SIG-M5 treated with dmso at 0.1 percent for 504 hours (cell line): Measurements from ENCODE around the gene PLXNB3.
A peak's percentile ranks its signal among the peaks of the same experiment; 100 is the strongest.

ENCODE experiments used
- DNase-seq: peaks from one replicate; lab custom pipeline; 2025; ENCODE audit not compliant: unreplicated experiment; lab: John Stamatoyannopoulos, UW

The PLXNB3 gene

DNA sequence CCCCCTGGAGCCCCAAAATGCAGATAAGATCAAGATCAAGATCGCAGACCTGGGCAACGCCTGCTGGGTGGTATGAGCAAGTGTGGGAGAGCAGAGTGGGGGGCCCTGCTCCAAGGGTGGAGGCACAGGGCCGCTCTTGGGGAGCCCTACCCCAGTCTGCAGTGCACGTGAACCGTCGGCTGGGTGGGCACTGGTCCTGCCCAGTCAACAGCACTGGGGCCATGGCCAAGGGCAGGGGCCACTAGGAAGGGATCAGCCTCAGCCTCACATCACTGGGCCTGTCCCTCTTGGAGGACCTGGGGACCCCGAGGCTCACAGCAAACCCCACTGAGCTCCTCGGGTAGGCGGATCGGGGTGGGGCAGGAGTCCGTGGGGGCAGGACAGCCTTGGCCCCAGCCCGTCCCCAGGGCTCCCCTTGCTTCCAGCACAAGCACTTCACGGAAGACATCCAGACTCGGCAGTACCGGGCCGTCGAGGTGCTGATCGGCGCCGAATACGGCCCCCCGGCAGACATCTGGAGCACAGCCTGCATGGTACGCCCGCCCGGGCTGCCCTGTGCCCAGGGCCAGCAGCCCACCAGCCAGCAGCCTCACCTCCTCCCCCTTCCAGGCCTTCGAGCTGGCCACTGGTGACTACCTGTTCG, 20.4 kb downstream of the PLXNB3 start:
- no peak for DNase-seq

- DNase-seq = no peak
Observed at GRCh38 chrX:153786669-153787068, 22.6 kb downstream of the PLXNB3 start.

DNA sequence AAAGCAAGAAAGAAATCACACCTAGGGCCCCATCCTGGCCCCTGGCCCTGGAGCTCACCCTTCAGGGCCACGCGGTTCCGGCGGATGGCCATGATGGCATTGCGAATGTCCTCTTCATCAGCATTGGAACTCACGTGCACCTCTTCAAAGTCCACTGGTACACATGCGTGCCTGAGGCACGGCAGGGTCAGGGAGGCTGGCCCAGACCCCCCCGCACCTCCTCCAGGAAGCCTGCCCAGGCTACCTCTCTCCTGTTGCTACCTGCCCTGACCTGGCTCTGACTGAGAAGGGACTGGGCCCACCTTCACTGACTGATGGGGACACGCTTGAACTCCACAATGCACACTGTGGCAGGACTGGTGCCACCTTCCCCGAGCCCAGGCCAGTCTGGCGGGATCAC, 25.6 kb downstream of the PLXNB3 start:
- DNase-seq = no peak

- no peak for DNase-seq
Observed at GRCh38 chrX:153791104-153791852, 27.2 kb downstream of the PLXNB3 start.

GRCh38 chrX:153792368-153792767, 28.3 kb downstream of the PLXNB3 start:
- no peak for DNase-seq

DNA sequence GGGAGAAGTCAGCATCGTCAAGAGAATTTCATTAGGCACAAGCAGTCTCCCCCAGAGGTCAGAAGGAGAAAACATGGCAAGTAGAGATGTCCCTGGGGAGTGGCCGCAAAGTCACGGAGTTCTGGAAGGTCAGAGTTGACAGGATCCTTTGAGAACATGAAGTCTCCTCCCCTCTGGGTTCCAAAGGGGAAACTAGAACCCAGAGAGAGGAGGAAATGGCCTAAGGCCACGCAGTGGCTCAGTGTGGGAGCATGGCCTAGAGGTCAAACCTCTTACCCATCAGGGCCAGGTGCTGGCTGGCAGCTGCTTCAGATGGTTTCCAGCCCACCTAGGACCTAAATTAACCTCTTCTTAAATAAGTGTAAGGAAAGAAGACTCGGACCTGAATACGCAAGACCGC, 29.2 kb downstream of the PLXNB3 start:
- peak; percentile 31 for DNase-seq

GRCh38 chrX:153794018-153794896, 30.2 kb downstream of the PLXNB3 start, which contains the start of the genes IDH3G and SSR4:
TSS of gene IDH3G (minus strand) at chrX:153794375. CDS start at chrX:153794326, 49 bp downstream.
TSS of gene SSR4 (plus strand) at chrX:153794668. CDS start at chrX:153794688, 20 bp downstream.
- DNase-seq = peak; percentile 91

DNA sequence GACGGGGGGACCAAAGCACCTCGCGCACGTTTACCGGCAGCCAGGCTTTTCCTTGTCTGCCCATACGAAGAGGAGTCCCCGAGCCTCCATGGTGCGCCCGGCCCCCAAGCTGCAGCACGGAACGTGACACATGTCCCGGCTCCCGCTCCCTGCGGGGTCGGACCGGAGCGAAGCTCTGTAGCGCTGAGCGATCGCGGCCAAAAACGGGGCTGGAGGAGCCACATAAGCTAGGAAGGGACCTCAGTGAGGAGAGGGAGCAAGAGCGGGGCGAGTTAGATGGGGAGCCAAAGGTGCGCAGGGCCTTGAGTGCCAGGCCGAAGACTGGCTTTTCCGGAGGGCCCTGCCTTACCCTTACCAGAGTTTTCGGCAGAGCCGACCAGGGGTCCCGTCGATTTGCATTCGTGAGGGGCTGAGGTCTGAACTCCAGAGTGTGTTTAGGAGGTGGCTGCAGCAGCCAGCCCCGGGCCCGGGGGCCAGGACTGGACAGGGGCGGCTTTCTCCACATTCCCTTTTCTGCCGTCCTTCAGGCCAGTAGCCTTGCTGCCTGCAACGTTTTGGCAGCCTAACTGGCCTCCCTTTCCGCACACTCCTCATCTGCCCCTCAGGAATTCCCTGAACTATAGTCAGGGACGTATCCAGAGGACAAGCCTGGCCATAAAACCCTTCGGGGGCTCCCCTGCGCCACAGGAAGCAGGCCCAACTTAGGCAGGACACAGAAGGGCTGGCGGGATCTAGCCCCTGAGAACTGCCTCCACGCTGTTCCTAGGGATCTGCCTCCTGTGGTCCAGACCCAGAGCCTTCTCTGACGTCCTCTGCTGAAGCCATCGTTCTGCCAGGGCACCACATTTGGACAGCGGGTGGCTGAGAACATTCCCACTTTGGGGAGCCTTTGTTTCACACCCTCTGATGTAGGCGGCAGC, 31.1 kb downstream of the PLXNB3 start:
- no peak for DNase-seq

- no peak for DNase-seq
Observed at GRCh38 chrX:153797415-153798015, 33.5 kb downstream of the PLXNB3 start.

- no peak for DNase-seq
Observed at GRCh38 chrX:153799326-153799725, 35.3 kb downstream of the PLXNB3 start.

- no peak for DNase-seq
Observed at GRCh38 chrX:153800177-153800722, 36.2 kb downstream of the PLXNB3 start.

GRCh38 chrX:153800746-153801145, 36.7 kb downstream of the PLXNB3 start:
- DNase-seq = no peak

GRCh38 chrX:153801669-153802068, 37.6 kb downstream of the PLXNB3 start:
- no peak for DNase-seq

GRCh38 chrX:153802513-153803045, 38.5 kb downstream of the PLXNB3 start:
- no peak for DNase-seq

DNA sequence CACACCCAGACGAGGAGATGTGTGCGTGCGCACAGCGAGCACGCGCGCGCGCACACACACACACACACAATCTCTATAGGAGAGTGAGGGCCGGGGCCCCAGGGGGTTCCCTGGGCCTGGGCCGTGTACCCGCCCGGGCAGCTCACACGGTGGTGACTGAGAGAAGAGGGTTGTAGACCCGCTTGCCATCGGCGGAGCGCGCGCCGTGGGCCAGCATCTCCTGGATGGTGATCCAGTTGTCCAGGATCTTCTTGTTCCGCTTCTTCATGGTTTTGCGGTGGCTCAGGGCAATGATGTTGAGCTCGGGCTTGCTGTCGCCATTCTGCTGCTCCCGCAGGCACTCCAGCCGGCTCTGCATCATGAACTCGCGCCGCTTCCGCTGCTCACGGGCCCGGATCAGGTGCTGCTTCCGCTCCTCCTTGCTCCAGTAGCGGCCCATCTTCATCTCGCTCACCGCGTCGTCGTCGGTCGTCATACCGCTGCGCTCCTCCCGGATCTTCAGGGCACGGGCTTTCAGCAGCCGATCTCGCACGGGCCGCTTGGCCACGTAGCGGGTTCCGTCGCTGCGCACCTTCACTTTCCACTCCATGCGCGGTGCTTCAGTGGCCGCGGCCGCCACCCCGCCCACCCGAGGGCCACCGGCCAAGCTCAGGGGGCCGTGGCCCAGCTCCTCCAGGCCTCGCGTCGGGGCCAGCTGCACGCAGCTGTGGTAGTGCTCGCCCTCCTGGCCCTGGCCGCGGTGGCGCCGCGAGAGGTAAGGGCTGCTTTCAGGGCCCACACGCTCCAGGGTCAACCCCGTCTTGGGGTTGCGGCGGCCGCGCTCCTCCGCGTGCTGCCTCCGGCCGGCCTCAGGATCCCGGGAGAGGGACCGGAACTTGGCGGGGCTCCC, 39.4 kb downstream of the PLXNB3 start:
- no peak for DNase-seq

GRCh38 chrX:153804100-153804595, 40.1 kb downstream of the PLXNB3 start:
- DNase-seq = no peak

GRCh38 chrX:153804621-153805020, 40.6 kb downstream of the PLXNB3 start:
- DNase-seq = no peak

DNA sequence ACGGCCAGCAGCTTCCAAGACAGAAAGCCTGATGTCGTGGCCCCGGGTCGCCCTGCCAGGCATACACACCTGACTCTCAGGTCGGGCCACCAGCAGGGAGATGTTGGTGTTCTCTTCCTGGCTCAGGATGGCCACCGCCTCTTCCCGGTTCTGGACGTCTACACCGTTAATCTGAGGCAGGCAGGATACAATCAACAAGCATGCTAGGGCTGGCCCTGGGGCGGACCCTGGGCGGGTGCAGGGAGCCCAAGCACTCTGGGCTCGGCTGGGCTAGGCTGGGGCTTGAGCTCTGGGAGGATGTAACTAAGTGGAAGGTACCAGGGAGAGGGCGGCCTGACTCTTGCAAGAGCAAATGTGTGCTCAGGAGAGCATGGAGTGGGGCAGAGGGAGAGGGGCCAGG, 41.4 kb downstream of the PLXNB3 start:
- no peak for DNase-seq
